OCI-LY1 (cell line): Measurements from ENCODE around the gene CPT1C.

ENCODE experiments used
- H2AFZ ChIP-seq: fragments of 200-600 bp; sonication (generic), shearing (Covaris generic); 2 replicates; pipeline ENCODE4 v1.6.0; 2014; ENCODE audit warnings: antibody characterized with exemption, mild to moderate bottlenecking, low read length
- H3F3A ChIP-seq: fragments of 200-600 bp; sonication (generic), shearing (Covaris generic); 2 replicates; pipeline ENCODE4 v1.6.0; 2014; ENCODE audit warnings: mild to moderate bottlenecking, antibody characterized with exemption, low read length, moderate library complexity; ENCODE audit not compliant: insufficient read depth
- H3K27ac ChIP-seq: fragments of 200-600 bp; sonication (generic); 2 replicates; pipeline ENCODE4 v1.5.1; 2014; ENCODE audit warnings: low read length, mixed run types, mild to moderate bottlenecking, low read depth; ENCODE audit not compliant: poor library complexity, severe bottlenecking
- H3K27me3 ChIP-seq: fragments of 200-600 bp; sonication (generic); 2 replicates; pipeline ENCODE4 v1.6.0; 2014; ENCODE audit warnings: antibody characterized with exemption, mild to moderate bottlenecking, low read length, moderate library complexity; ENCODE audit not compliant: insufficient read depth
- H3K36me3 ChIP-seq: fragments of 200-600 bp; sonication (generic); 2 replicates; pipeline ENCODE4 v1.6.1; 2014; ENCODE audit warnings: mild to moderate bottlenecking, antibody characterized with exemption, low read length, moderate library complexity, mixed read lengths; ENCODE audit not compliant: insufficient read depth
- H3K4me1 ChIP-seq: fragments of 200-600 bp; sonication (generic); 2 replicates; pipeline ENCODE4 v1.5.1; 2014; ENCODE audit warnings: mild to moderate bottlenecking, low read length, moderate library complexity; ENCODE audit not compliant: insufficient read depth, severe bottlenecking
- H3K4me2 ChIP-seq: fragments of 200-600 bp; sonication (generic), shearing (Covaris generic); 2 replicates; pipeline ENCODE4 v1.6.1; 2014; ENCODE audit warnings: low read length
- H3K4me3 ChIP-seq: fragments of 200-600 bp; sonication (generic); 2 replicates; pipeline ENCODE4 v1.5.1; 2014; ENCODE audit warnings: low read length, low read depth, mild to moderate bottlenecking, mixed read lengths; ENCODE audit not compliant: poor library complexity, severe bottlenecking
- H3K79me2 ChIP-seq: fragments of 200-600 bp; shearing (Covaris generic); 2 replicates; pipeline ENCODE4 v1.6.1; 2016; ENCODE audit warnings: mixed run types, low read length, mixed read lengths; ENCODE audit not compliant: insufficient read depth
- H3K9ac ChIP-seq: fragments of 200-600 bp; sonication (generic), shearing (Covaris generic); 2 replicates; pipeline ENCODE4 v1.6.1; 2014; ENCODE audit warnings: mild to moderate bottlenecking, low read length, mixed read lengths
- H3K9me2 ChIP-seq: fragments of 200-600 bp; sonication (generic), shearing (Covaris generic); 2 replicates; pipeline ENCODE4 v1.6.1; 2014; ENCODE audit warnings: low read depth, mild to moderate bottlenecking, low read length, mixed read lengths
- H3K9me3 ChIP-seq: fragments of 200-600 bp; shearing (Covaris generic); 2 replicates; pipeline ENCODE4 v1.6.1; 2014; ENCODE audit warnings: low read length, mixed read lengths
- H4K20me1 ChIP-seq: fragments of 200-600 bp; sonication (generic), shearing (Covaris generic); 2 replicates; pipeline ENCODE4 v1.6.0; 2016; ENCODE audit warnings: mild to moderate bottlenecking, low read length; ENCODE audit not compliant: insufficient read depth
- EZH2 ChIP-seq: fragments of 200-600 bp; sonication (generic), shearing (Covaris generic); IDR thresholded peaks from 2 replicates; pipeline ENCODE4 v1.8.0; 2017; ENCODE audit warnings: borderline replicate concordance, mixed run types, mild to moderate bottlenecking, antibody characterized with exemption, low read length, moderate library complexity, mixed read lengths
- TF ChIP-seq, protein P1 (sequence below): fragments of 200-600 bp; sonication (generic), shearing (Covaris generic); IDR thresholded peaks from 2 replicates; pipeline ENCODE4 v1.5.1; 2017; ENCODE audit warnings: mild to moderate bottlenecking, antibody characterized with exemption, low read length, moderate library complexity, mixed read lengths

CPT1C gene

GRCh38 chr19:49749771-49750170 lies 58.9 kb downstream of the CPT1C start:
- Histone ChIP-seq H3K79me2 (no peaks in the 10 kb centered on the region), H3K4me1 (no peaks in the 10 kb centered on the region), H3K9me2 (no peaks in the 10 kb centered on the region), H3K4me2 (no peak overlapping the region), H2AFZ (no peak overlapping the region), H3K9ac (no peak overlapping the region), H4K20me1 (no peaks in the 10 kb centered on the region), H3K36me3 (no peaks in the 10 kb centered on the region; the same call in 1 of the 2 replicates), H3F3A (no peaks in the 10 kb centered on the region), H3K9me3 (peaks cover 7% of the 10 kb centered on the region), H3K27ac (no peak overlapping the region), H3K4me3 (no peak overlapping the region), H3K27me3 (no peaks in the 10 kb centered on the region)
- TF ChIP-seq EZH2: no peak
- TF ChIP-seq, protein P1, sequence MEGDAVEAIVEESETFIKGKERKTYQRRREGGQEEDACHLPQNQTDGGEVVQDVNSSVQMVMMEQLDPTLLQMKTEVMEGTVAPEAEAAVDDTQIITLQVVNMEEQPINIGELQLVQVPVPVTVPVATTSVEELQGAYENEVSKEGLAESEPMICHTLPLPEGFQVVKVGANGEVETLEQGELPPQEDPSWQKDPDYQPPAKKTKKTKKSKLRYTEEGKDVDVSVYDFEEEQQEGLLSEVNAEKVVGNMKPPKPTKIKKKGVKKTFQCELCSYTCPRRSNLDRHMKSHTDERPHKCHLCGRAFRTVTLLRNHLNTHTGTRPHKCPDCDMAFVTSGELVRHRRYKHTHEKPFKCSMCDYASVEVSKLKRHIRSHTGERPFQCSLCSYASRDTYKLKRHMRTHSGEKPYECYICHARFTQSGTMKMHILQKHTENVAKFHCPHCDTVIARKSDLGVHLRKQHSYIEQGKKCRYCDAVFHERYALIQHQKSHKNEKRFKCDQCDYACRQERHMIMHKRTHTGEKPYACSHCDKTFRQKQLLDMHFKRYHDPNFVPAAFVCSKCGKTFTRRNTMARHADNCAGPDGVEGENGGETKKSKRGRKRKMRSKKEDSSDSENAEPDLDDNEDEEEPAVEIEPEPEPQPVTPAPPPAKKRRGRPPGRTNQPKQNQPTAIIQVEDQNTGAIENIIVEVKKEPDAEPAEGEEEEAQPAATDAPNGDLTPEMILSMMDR: no peak

GRCh38 chr19:49752701-49753100 lies 61.8 kb downstream of the CPT1C start:
- H3K27ac ChIP-seq: no peak overlapping the region
- no peaks in the 10 kb centered on the region; the same call in 1 of the 2 replicates for H3K36me3 ChIP-seq
- no peaks in the 10 kb centered on the region for H3K4me1 ChIP-seq
- no peaks in the 10 kb centered on the region for H3K79me2 ChIP-seq
- no peak overlapping the region for H2AFZ ChIP-seq
- peaks cover 9% of the 10 kb centered on the region for H3K9me3 ChIP-seq
- TF ChIP-seq, protein P1: no peak
- no peak for TF ChIP-seq EZH2
- H3K9me2 ChIP-seq: no peaks in the 10 kb centered on the region
- H3K27me3 ChIP-seq: no peaks in the 10 kb centered on the region
- H3K4me3 ChIP-seq: no peak overlapping the region
- no peaks in the 10 kb centered on the region for H3F3A ChIP-seq
- H3K9ac ChIP-seq: no peak overlapping the region
- no peaks in the 10 kb centered on the region for H4K20me1 ChIP-seq
- H3K4me2 ChIP-seq: no peak overlapping the region

- Histone ChIP-seq H3F3A (no peaks in the 10 kb centered on the region), H3K27me3 (no peaks in the 10 kb centered on the region), H3K4me3 (no peak overlapping the region), H4K20me1 (no peaks in the 10 kb centered on the region), H3K9me2 (no peaks in the 10 kb centered on the region), H3K9ac (no peak overlapping the region), H2AFZ (no peak overlapping the region), H3K27ac (no peak overlapping the region), H3K4me2 (no peak overlapping the region), H3K9me3 (peaks cover 9% of the 10 kb centered on the region), H3K79me2 (no peaks in the 10 kb centered on the region), H3K36me3 (no peaks in the 10 kb centered on the region; the same call in 1 of the 2 replicates), H3K4me1 (no peaks in the 10 kb centered on the region)
- TF ChIP-seq, protein P1: no peak
- no peak for TF ChIP-seq EZH2
Observed at GRCh38 chr19:49755956-49756355, 65.0 kb downstream of the CPT1C start.
